Measurements from ENCODE around the gene ZNF567. TPM values are rescaled to one million over a fixed set of nuclear protein-coding genes. Genes with fewer than 3 reads are reported as not detected.
A peak's percentile ranks its signal among the peaks of the same experiment; 100 is the strongest.
"Not testable (repeated sequence)": the region's sequence is repeated elsewhere in the genome, so short reads cannot be mapped to it uniquely, and the experiment has no call there.

The ZNF567 gene
- total RNA-seq (2014; rRNA removed; shearing (Covaris generic)), result 5.9 and 8.7 TPM in 2 replicates

DNA sequence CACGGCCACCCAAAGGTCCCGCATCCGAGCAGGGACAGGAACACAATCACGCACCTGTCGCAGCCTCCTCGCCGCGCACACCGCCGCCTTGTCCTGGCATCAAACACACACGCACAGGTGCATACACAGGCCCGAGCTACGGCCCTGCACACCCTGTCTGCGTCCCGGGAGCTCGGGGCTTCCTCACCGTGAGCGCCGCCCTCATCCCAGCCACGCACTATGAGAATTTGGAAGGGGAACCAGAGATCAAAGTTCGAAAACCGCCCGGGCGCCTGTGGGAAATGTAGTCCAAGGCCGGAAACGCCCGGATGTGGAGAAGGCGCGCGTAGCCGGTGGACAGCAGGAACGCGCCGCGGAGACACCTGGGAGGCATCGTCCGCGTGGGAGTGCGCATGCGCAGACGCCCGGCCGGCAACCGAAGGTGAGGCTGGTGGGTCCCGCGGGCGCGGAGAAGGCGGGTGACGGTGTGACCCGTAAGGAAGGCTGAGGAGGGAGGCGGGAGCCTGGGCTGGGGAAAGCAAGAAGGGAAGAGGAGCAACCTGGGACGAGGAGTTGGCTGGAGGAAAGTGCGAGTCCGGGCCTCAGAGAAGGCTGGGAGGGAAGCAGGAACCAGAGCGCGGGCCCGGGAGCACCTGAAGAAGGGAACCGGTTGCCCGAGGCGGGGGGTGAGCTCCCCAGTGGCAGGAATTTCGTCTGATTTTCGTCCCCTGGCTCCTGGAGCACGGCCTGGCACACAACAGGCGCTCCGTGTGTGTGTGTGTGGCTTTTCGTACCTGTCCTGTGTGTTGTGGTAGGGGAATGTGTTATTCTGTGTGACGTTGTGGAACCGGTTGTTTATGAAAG is at the start of gene ZNF567:
TSS of gene ZNF567 (plus strand) at position 399 of the 843 bp plus-strand sequence. CDS start 7,256 bp downstream, outside the sequence.
- in situ Hi-C loops (cut with HindIII; ENCODE audit: low sequenced_read_pairs), result no loop called here
- DNase-seq (ENCODE audit: low spot score), result peak; percentile 96

DNA sequence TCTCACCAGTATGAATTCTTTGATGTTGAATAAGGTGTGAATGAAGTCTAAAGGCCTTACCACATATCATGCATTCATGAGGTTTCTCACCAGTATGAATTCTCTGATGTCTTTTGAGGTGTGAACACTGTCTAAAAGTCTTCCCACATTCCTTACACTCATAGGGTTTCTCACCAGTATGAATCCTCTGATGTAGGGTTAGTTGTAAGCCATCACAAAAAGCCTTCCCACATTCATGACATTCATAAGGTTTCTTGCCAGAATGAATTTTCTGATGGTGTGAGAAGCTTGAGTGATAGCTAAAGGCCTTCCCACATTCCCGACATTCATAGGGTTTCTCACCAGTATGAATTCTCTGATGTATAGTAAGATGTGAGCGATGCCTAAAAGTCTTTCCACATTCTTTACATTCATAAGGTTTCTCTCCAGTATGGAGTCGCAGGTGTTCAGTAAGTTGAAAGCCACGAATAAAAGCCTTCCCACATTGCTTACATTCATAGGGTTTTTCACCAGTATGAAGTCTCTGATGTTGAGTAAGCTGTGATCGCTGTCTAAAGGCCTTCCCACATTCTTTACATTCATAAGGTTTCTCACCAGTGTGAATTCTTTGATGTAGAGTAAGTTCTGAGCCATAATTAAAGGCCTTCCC is 48.4 kb upstream of the ZNF567 start:
- in situ Hi-C loops (cut with HindIII; ENCODE audit: low sequenced_read_pairs), result no loop called here
- DNase-seq (ENCODE audit: low spot score), result no peak

GRCh38 chr19:36646746-36647145 is 40.7 kb upstream of the ZNF567 start:
- in situ Hi-C loops (cut with HindIII; ENCODE audit: low sequenced_read_pairs), result no loop called here
- DNase-seq (ENCODE audit: low spot score), result no peak

GRCh38 chr19:36652958-36653357 is 34.5 kb upstream of the ZNF567 start:
- in situ Hi-C loops (cut with HindIII; ENCODE audit: low sequenced_read_pairs), result no loop called here
- DNase-seq (ENCODE audit: low spot score), result no peak

GRCh38 chr19:36665832-36666231 is 21.6 kb upstream of the ZNF567 start:
- DNase-seq (ENCODE audit: low spot score), result no peak
- in situ Hi-C loops (cut with HindIII; ENCODE audit: low sequenced_read_pairs), result no loop called here

DNA sequence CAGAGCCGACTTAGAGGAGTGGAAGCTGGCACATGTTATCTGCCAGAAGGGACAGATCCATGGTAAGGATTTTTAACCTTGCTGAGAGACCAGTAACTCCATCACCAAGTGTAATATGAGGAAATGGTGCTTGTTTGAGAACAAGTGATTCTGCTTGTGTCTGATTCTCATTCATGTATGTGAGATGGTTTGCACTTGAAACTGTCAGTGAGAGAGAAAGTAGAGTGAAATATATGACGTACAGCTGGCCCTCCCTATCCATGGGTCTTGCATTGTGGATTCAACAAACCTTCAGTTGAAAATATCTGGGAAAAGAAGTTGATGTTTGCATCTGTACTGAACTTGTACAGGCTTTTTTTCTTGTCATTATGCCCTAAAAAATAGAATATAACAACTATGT is 18.8 kb upstream of the ZNF567 start:
- DNase-seq (ENCODE audit: low spot score), result peak; percentile 18
- in situ Hi-C loops (cut with HindIII; ENCODE audit: low sequenced_read_pairs), result no loop called here

DNA sequence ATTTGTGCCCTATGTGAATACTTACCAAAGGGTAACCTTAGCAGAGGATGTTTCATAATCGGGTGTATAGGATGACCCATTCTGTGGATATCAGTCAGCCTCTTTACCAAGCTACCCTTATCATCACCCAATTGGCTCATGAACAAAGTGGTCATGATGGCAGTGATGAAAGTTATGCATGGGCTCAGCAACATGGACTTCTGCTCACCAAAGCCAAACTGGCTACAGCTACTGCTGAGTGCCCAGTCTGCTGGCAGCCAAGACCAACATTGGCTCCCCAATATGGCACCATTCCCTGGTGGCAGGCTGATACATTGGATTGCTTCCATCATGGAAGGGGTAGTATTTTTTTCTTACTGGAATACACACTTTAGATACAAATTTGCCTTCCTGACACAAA is 15.0 kb upstream of the ZNF567 start:
- in situ Hi-C loops (cut with HindIII; ENCODE audit: low sequenced_read_pairs), result no loop called here
- no peak for DNase-seq (ENCODE audit: low spot score)

DNA sequence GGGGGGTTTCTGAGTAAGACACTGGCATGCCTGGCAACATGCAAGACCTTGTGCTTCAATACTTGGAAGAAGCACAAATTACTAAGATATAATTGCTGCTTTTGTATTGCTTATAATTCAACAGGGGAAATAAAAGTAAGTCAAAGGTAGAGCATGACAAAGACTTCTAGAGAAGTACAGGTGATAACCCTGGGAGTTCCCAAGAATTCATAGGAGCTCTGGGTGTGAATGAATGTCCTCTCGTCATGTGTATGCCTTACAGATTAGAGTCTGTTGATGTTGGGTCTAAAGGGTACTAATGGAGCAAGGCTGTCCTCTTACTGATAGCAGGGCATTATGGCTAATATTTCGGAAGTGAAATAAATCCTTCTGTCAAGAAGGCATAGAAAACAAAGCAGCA is 13.2 kb upstream of the ZNF567 start:
- DNase-seq (ENCODE audit: low spot score), result no peak
- in situ Hi-C loops (cut with HindIII; ENCODE audit: low sequenced_read_pairs), result no loop called here

DNA sequence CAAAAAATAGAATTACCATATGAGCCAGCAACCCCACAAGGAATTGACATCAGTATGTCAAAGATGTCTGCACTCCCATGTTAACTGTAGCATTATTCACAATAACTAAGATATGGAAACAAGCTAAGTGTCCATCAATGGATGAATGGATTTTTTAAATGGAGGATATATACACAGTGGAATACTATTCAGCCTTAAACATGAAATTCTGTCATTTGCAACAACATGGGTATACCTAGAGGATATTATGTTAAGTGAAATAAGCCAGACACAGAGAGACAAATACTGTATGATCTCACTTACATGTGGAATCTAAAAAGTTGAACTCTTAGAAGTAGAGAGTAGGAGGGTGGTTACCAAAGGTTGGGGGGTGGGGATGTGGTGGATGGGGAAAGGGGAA is 8.0 kb upstream of the ZNF567 start:
- in situ Hi-C loops (cut with HindIII; ENCODE audit: low sequenced_read_pairs), result no loop called here
- no peak for DNase-seq (ENCODE audit: low spot score)

- no peak for DNase-seq (ENCODE audit: low spot score)
- in situ Hi-C loops (cut with HindIII; ENCODE audit: low sequenced_read_pairs), result no loop called here
These were observed 1.6 kb upstream of the ZNF567 start for GRCh38 chr19:36685835-36686234.

DNA sequence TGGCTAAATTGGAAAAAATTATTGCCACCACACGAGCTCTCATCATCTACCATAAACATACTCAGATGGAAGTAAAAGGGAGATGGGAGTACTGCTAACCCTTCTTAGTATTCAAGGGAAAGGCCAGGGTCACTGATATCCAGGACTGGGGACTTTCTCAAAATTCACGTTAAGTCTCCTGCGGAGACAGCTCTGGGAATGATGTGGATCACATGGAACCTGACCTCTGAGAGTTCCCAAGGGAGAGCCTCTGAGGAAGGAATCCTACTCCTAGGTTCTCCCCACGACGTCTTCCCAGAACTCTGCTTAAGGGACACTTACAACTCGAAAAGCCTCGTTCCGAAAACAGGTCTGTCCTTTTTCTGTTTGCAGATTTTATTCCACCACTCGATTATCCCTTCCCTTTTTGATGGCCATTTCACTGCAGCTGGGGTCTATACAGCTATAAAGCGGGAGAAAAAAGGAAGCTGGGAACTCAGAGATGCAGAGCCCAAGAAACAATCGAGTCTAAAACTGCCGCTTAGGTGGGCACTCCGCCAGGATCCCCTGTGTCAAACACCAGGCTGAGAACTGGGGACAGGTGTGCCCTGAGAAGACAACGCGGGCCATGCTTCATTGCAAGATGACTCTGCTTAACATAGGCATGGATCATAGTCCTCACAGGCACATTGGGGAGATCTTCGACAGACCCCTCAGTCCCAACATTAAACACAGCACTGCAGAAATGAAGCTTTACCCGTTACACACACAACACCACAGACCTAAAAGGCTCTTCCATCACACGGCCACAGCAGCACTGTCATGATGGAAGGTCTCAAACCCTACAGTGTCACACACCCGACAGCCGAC is 823 bp upstream of the ZNF567 start:
- in situ Hi-C loops (cut with HindIII; ENCODE audit: low sequenced_read_pairs), result no loop called here
- DNase-seq (ENCODE audit: low spot score), result peak; percentile 52

DNA sequence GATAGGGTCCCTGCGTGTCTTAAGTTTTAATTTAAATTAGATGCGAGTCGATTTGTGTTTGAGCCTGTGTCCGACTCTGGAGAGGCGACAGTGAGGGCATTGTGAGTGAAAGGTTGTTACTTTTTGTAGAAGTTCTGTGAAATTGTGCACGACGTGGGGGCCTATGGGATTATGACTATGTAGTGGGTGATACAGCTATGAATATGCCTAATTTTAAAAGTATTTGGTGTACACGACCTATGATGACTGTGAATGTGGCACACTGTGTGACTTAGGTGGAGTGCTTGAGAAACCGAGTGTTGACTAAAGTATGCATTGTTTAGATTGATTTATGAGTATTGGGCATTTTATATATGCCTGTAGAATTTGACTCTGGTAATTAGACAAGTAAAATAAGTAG is 646 bp downstream of the ZNF567 start:
- in situ Hi-C loops (cut with HindIII; ENCODE audit: low sequenced_read_pairs), result no loop called here
- DNase-seq (ENCODE audit: low spot score), result no peak

- in situ Hi-C loops (cut with HindIII; ENCODE audit: low sequenced_read_pairs), result no loop called here
- DNase-seq (ENCODE audit: low spot score), result no peak
These were observed 19.7 kb downstream of the ZNF567 start for GRCh38 chr19:36707134-36707533.

GRCh38 chr19:36709423-36709822 is 22.0 kb downstream of the ZNF567 start:
- in situ Hi-C loops (cut with HindIII; ENCODE audit: low sequenced_read_pairs), result no loop called here
- no peak for DNase-seq (ENCODE audit: low spot score)

DNA sequence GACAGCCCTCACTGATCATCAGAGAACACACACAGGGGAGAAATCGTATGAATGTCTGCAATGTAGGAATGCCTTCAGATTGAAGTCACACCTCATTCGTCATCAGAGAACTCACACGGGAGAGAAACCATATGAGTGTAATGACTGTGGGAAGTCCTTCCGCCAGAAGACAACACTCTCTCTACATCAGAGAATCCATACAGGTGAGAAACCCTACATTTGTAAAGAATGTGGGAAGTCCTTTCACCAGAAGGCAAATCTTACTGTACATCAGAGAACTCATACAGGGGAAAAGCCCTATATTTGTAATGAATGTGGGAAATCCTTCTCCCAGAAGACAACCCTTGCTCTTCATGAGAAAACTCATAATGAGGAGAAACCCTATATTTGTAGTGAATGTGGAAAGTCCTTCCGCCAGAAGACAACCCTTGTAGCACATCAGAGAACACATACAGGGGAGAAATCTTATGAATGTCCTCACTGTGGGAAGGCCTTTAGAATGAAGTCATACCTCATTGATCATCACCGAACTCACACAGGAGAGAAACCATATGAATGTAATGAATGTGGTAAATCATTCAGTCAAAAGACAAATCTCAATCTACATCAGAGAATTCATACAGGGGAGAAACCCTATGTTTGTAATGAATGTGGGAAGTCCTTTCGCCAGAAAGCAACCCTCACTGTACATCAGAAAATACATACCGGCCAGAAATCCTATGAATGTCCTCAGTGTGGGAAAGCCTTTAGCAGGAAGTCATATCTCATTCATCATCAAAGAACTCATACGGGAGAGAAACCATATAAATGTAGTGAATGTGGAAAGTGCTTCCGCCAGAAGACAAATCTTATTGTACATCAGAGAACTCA is 32.5 kb downstream of the ZNF567 start:
- in situ Hi-C loops (cut with HindIII; ENCODE audit: low sequenced_read_pairs), result no loop called here

GRCh38 chr19:36736166-36736565 is 48.8 kb downstream of the ZNF567 start:
- DNase-seq (ENCODE audit: low spot score); in situ Hi-C loops (cut with HindIII; ENCODE audit: low sequenced_read_pairs): not testable (repeated sequence)

More for the DNA sequence above, 32.5 kb downstream of the ZNF567 start:
- DNase-seq (ENCODE audit: low spot score), result no peak

- no peak for DNase-seq (ENCODE audit: low spot score)
- in situ Hi-C loops (cut with HindIII; ENCODE audit: low sequenced_read_pairs), result no loop called here
These were observed 58.5 kb downstream of the ZNF567 start for GRCh38 chr19:36745870-36746269.

DNA sequence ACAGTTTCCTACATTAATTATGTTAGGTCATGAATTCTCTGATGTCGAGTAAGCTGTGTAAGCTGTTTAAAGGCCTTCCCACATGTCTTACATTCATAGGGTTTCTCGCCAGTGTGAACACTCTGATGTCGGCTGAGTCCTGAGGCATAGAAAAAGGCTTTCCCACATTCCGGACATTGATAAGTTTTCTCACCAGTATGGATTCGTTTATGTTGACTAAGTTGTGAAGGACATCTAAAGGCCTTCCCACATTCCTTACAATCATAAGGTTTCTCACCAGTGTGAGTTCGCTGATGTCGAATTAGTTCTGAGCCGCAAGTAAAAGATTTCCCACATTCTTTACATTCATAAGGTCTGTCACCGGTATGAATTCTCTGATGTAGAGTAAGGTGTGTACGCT is 60.3 kb downstream of the ZNF567 start:
- in situ Hi-C loops (cut with HindIII; ENCODE audit: low sequenced_read_pairs), result no loop called here
- DNase-seq (ENCODE audit: low spot score), result no peak
